Measurements from ENCODE around the gene MORC4. TPM values are rescaled to one million over a fixed set of nuclear protein-coding genes. Genes with fewer than 3 reads are reported as not detected.
A peak's percentile ranks its signal among the peaks of the same experiment; 100 is the strongest.
"Not testable (repeated sequence)": the region's sequence is repeated elsewhere in the genome, so short reads cannot be mapped to it uniquely, and the experiment has no call there.

Gene MORC4
- total and polyA plus RNA-seq, 2 experiments from 2014 or later, result 27.7 to 35.7 TPM

DNA sequence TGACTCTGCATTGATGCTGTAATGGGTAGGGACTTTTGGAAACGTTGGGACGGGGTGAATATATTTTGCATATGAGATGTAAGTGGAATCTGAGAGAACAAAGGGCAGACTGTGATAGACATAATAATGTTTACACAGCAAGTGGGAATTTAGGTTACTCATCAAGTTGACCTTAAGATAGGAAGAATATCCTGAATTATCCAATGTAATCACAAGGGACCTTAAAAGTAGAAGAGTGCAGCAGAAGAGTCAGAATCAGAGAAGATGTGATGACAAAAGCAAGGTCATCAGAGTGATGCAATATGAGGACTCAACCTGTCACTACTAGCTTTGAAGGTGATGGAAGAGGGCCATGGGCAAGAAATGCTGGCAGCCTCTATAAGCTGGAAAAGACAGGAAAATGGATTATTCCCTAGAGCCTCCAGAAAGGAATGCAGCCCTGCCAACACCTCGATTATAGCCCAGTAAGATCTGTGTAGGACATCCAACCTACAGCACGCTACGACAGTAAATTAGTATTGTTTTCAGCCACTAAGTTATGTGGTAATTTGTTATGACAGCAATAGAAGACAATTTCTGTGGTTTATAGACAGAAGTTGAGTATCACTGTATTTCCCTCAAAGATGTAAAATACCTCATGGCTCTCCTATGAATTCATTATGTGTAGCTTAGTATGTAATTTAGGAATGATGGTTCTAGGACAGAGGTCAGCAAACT is 26.4 kb downstream of the MORC4 start:
- no peaks in the 10 kb centered on the region for H3K36me3 ChIP-seq (replicated peaks; ENCODE audit: insufficient read depth, low read depth)
- H3K4me1 ChIP-seq (ENCODE audit: insufficient read depth), result no peaks in the 10 kb centered on the region
- H3K27ac ChIP-seq, result no peak overlapping the region
- no peak for TF ChIP-seq EZH2 (IDR thresholded peaks at IDR 0.05; ENCODE audit: borderline replicate concordance)
- no peak for TF ChIP-seq EZH2phosphoT487 (IDR thresholded peaks at IDR 0.05; ENCODE audit: low read depth, severe bottlenecking, unreplicated experiment)
- TF ChIP-seq CTCF (IDR thresholded peaks at IDR 0.05; ENCODE audit: poor library complexity), result no peak
- no peak for DNase-seq (ENCODE audit: low spot score)
- H3K79me2 ChIP-seq, result no peaks in the 10 kb centered on the region
- no peaks in the 10 kb centered on the region for H3K9me3 ChIP-seq (ENCODE audit: low read depth)
- no peak overlapping the region for H3K4me2 ChIP-seq
- H3K9me2 ChIP-seq (replicated peaks; ENCODE audit: insufficient read depth), result no peaks in the 10 kb centered on the region
- no peaks in the 10 kb centered on the region for H4K20me1 ChIP-seq (ENCODE audit: insufficient read depth, poor library complexity, severe bottlenecking)
- no peaks in the 10 kb centered on the region for H3K27me3 ChIP-seq
- H3K4me3 ChIP-seq, result no peak overlapping the region
- no peak overlapping the region for H2AFZ ChIP-seq
- WGBS (ENCODE audit: low lambda C conversion rate, missing lambda C conversion rate), result 65% methylated on average over 5 of the region's 5 CpGs

DNA sequence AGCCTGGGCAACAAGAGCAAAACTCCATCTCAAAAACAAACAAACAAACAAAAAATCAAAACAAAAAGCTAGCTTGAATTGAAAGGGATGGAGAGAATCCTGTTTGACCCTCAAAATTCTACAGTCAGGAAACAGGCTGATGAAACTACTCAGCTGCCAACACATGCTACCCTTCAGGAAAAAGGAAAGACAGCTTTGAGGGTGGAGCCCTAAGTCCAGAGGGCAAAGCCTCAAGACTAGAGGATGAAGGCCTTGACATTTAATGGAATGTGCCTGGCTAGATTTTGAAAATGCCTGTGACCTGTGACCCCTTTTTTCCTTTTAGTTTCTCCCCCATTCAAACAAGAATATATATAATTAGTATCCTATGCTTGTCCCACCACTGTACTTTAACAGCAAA is 27.1 kb downstream of the MORC4 start:
- no peak overlapping the region for H3K4me3 ChIP-seq
- H3K9me3 ChIP-seq (ENCODE audit: low read depth), result no peaks in the 10 kb centered on the region
- no peaks in the 10 kb centered on the region for H3K36me3 ChIP-seq (replicated peaks; ENCODE audit: insufficient read depth, low read depth)
- no peaks in the 10 kb centered on the region for H3K27me3 ChIP-seq
- H3K4me1 ChIP-seq (ENCODE audit: insufficient read depth), result no peaks in the 10 kb centered on the region
- TF ChIP-seq CTCF (IDR thresholded peaks at IDR 0.05; ENCODE audit: poor library complexity), result no peak
- no peak for TF ChIP-seq EZH2phosphoT487 (IDR thresholded peaks at IDR 0.05; ENCODE audit: low read depth, severe bottlenecking, unreplicated experiment)
- no peak for TF ChIP-seq EZH2 (IDR thresholded peaks at IDR 0.05; ENCODE audit: borderline replicate concordance)
- H3K79me2 ChIP-seq, result no peaks in the 10 kb centered on the region
- H4K20me1 ChIP-seq (ENCODE audit: insufficient read depth, poor library complexity, severe bottlenecking), result no peaks in the 10 kb centered on the region
- no peak overlapping the region for H2AFZ ChIP-seq
- DNase-seq (ENCODE audit: low spot score), result no peak
- no peaks in the 10 kb centered on the region for H3K9me2 ChIP-seq (replicated peaks; ENCODE audit: insufficient read depth)
- H3K27ac ChIP-seq, result no peak overlapping the region
- H3K4me2 ChIP-seq, result no peak overlapping the region

GRCh38 chrX:106966547-106966946 is 33.5 kb downstream of the MORC4 start:
- 68% methylated on average over 6 of the region's 6 CpGs for WGBS (ENCODE audit: low lambda C conversion rate, missing lambda C conversion rate)
- H4K20me1 ChIP-seq (ENCODE audit: insufficient read depth, poor library complexity, severe bottlenecking); H3K79me2 ChIP-seq; H3K36me3 ChIP-seq (replicated peaks; ENCODE audit: insufficient read depth, low read depth); H3K9me2 ChIP-seq (replicated peaks; ENCODE audit: insufficient read depth); H3K27ac ChIP-seq; H2AFZ ChIP-seq; H3K4me1 ChIP-seq (ENCODE audit: insufficient read depth); H3K4me3 ChIP-seq; H3K4me2 ChIP-seq; H3K27me3 ChIP-seq: not testable (repeated sequence)
- DNase-seq (ENCODE audit: low spot score), result peak; percentile 31
- peaks cover 10% of the 10 kb centered on the region for H3K9me3 ChIP-seq (ENCODE audit: low read depth)

- Histone ChIP-seq H3K4me2 (no peak overlapping the region), H3K27ac (no peak overlapping the region), H3K27me3 (no peaks in the 10 kb centered on the region), H3K36me3 (replicated peaks; ENCODE audit: insufficient read depth, low read depth) (no peaks in the 10 kb centered on the region), H3K9me3 (ENCODE audit: low read depth) (peaks cover 10% of the 10 kb centered on the region), H3K79me2 (no peaks in the 10 kb centered on the region), H3K9me2 (replicated peaks; ENCODE audit: insufficient read depth) (no peaks in the 10 kb centered on the region), H2AFZ (no peak overlapping the region), H4K20me1 (ENCODE audit: insufficient read depth, poor library complexity, severe bottlenecking) (no peaks in the 10 kb centered on the region), H3K4me1 (ENCODE audit: insufficient read depth) (no peaks in the 10 kb centered on the region), H3K4me3 (no peak overlapping the region)
- TF ChIP-seq CTCF (IDR thresholded peaks at IDR 0.05; ENCODE audit: poor library complexity) (no peak), EZH2phosphoT487 (IDR thresholded peaks at IDR 0.05; ENCODE audit: low read depth, severe bottlenecking, unreplicated experiment) (no peak), EZH2 (IDR thresholded peaks at IDR 0.05; ENCODE audit: borderline replicate concordance) (no peak)
- 45% methylated on average over 1 of the region's 1 CpG for WGBS (ENCODE audit: low lambda C conversion rate, missing lambda C conversion rate)
- no peak for DNase-seq (ENCODE audit: low spot score)
Measured at GRCh38 chrX:106964290-106964689, 35.7 kb downstream of the MORC4 start.
